Measurements from ENCODE around the gene COL1A1. TPM values are rescaled to one million over a fixed set of nuclear protein-coding genes. Genes with fewer than 3 reads are reported as not detected.

COL1A1 gene
- polyA plus RNA-seq, 3 donors: not detected

- Histone ChIP-seq H4K20me1 (ENCODE audit: insufficient read depth, low read length) (no peaks in the 10 kb centered on the region), H3K27ac (ENCODE audit: low read depth in 1 of 2, low read length in 2 of 2) (no peak overlapping the region), H3K9ac (ENCODE audit: insufficient read depth, low read length, poor library complexity, severe bottlenecking) (no peak overlapping the region), H3K9me3 (replicated peaks in 1 of 2; ENCODE audit: control insufficient read depth in 1 of 2, insufficient read depth in 1 of 2, low read length in 2 of 2) (peaks cover 0 to 18% of the 10 kb centered on the region in 2 donors), H3K36me3 (replicated peaks in 1 of 2; ENCODE audit: control insufficient read depth in 1 of 2, insufficient read depth in 2 of 2, low read length in 2 of 2) (no peaks in the 10 kb centered on the region), H3K4me2 (replicated peaks; ENCODE audit: extremely low read depth, low read length, poor library complexity, severe bottlenecking) (no peak overlapping the region), H3K79me2 (ENCODE audit: insufficient read depth, low read length) (no peaks in the 10 kb centered on the region), H3K4me1 (ENCODE audit: control insufficient read depth in 1 of 2, insufficient read depth in 2 of 2, low read length in 2 of 2) (peaks cover 20 to 27% of the 10 kb centered on the region in 2 donors), H3K4me3 (replicated peaks in 1 of 3; ENCODE audit: low read depth in 2 of 3, low read length in 3 of 3) (no peak overlapping the region), H3K27me3 (ENCODE audit: control insufficient read depth in 2 of 2, insufficient read depth in 2 of 2, low read length in 2 of 2) (no peaks in the 10 kb centered on the region), H2AFZ (ENCODE audit: insufficient read depth, low read depth, low read length, poor library complexity, severe bottlenecking) (no peak overlapping the region)
- 100% methylated on average over 1 of the region's 6 CpGs for WGBS (ENCODE audit: insufficient coverage)
- DNase-seq: no peak
- peaks cover 5 to 31% (median 21%) of the 10 kb centered on the region in 7 donors for H3K9me3 Mint-ChIP-seq
- intact Hi-C loops (cut with micrococcal nuclease): no loop called here
- H3K36me3 Mint-ChIP-seq: no peaks in the 10 kb centered on the region
- peaks cover 0 to 3% (median under 1%) of the 10 kb centered on the region in 3 donors for H3K27me3 Mint-ChIP-seq (ENCODE audit: low read depth in 3 of 3)
- H3K4me3 Mint-ChIP-seq: no peak overlapping the region
- H3K27ac Mint-ChIP-seq: no peak overlapping the region
- peaks cover 25% of the 10 kb centered on the region for H3K4me1 Mint-ChIP-seq
- TF ChIP-seq CTCF (IDR thresholded peaks at IDR 0.05): no peak
These were observed 21.5 kb upstream of the COL1A1 start for GRCh38 chr17:50222922-50223321.

GRCh38 chr17:50221864-50222545 lies 20.6 kb upstream of the COL1A1 start:
- Mint-ChIP-seq H3K36me3 (no peaks in the 10 kb centered on the region), H3K9me3 (peaks cover 1 to 22% (median 16%) of the 10 kb centered on the region in 7 donors), H3K4me3 (peak overlapping the region; percentile 70 to 82), H3K27ac (peak overlapping the region in 6 of 7 donors; percentile 81 to 88 (median 86)), H3K27me3 (ENCODE audit: low read depth in 3 of 3) (peaks cover 0 to 3% (median 3%) of the 10 kb centered on the region in 3 donors), H3K4me1 (peaks cover 25% of the 10 kb centered on the region)
- Histone ChIP-seq H3K4me3 (replicated peaks in 1 of 3; ENCODE audit: low read depth in 2 of 3, low read length in 3 of 3) (peak overlapping the region in 1 of 3 experiments; percentile 61), H3K27me3 (ENCODE audit: control insufficient read depth in 2 of 2, insufficient read depth in 2 of 2, low read length in 2 of 2) (no peaks in the 10 kb centered on the region), H3K27ac (ENCODE audit: low read depth in 1 of 2, low read length in 2 of 2) (peak overlapping the region; percentile 40 to 70), H3K9ac (ENCODE audit: insufficient read depth, low read length, poor library complexity, severe bottlenecking) (peak overlapping the region; percentile 30), H3K9me3 (replicated peaks in 1 of 2; ENCODE audit: control insufficient read depth in 1 of 2, insufficient read depth in 1 of 2, low read length in 2 of 2) (peaks cover 0 to 12% of the 10 kb centered on the region in 2 donors), H3K4me1 (ENCODE audit: control insufficient read depth in 1 of 2, insufficient read depth in 2 of 2, low read length in 2 of 2) (peaks cover 20 to 27% of the 10 kb centered on the region in 2 donors), H3K79me2 (ENCODE audit: insufficient read depth, low read length) (no peaks in the 10 kb centered on the region), H4K20me1 (ENCODE audit: insufficient read depth, low read length) (no peaks in the 10 kb centered on the region), H2AFZ (ENCODE audit: insufficient read depth, low read depth, low read length, poor library complexity, severe bottlenecking) (peak overlapping the region; percentile 74), H3K4me2 (replicated peaks; ENCODE audit: extremely low read depth, low read length, poor library complexity, severe bottlenecking) (peak overlapping the region; percentile 62), H3K36me3 (replicated peaks in 1 of 2; ENCODE audit: control insufficient read depth in 1 of 2, insufficient read depth in 2 of 2, low read length in 2 of 2) (no peaks in the 10 kb centered on the region)
- DNase-seq: peak in 2 of 3 donors; percentile 12 to 54
- no peak for TF ChIP-seq CTCF (IDR thresholded peaks at IDR 0.05)
- intact Hi-C loops (cut with micrococcal nuclease): no loop called here
- WGBS (ENCODE audit: insufficient coverage): 48% methylated on average over 6 of the region's 8 CpGs

All from CD14-positive monocyte (primary cell).